GM19438 (cell line): ENCODE data around the gene ADGRG6.

Experiments used
- ATAC-seq: cut with Tn5 transposase; IDR thresholded peaks from one replicate; pipeline ENCODE4 v1.9.1; 2021; ENCODE audit warnings: low read depth; ENCODE audit not compliant: unreplicated experiment

Gene ADGRG6

GRCh38 chr6:142373268-142374090 is 71.7 kb downstream of the ADGRG6 start:
- no peak for ATAC-seq

- ATAC-seq = no peak
These were observed 72.4 kb downstream of the ADGRG6 start for GRCh38 chr6:142374091-142374770.

GRCh38 chr6:142374965-142375733 is 73.3 kb downstream of the ADGRG6 start:
- no peak for ATAC-seq

- ATAC-seq = no peak
These were observed 74.3 kb downstream of the ADGRG6 start for GRCh38 chr6:142376115-142376514.

- no peak for ATAC-seq
These were observed 75.1 kb downstream of the ADGRG6 start for GRCh38 chr6:142376800-142377496.

- ATAC-seq = no peak
These were observed 75.7 kb downstream of the ADGRG6 start for GRCh38 chr6:142377497-142377848.

GRCh38 chr6:142378138-142378875 is 76.5 kb downstream of the ADGRG6 start:
- ATAC-seq = no peak

GRCh38 chr6:142380626-142381025 is 78.8 kb downstream of the ADGRG6 start:
- ATAC-seq = no peak

GRCh38 chr6:142381181-142381580 is 79.4 kb downstream of the ADGRG6 start:
- ATAC-seq = no peak

GRCh38 chr6:142381845-142382378 is 80.1 kb downstream of the ADGRG6 start:
- ATAC-seq = no peak

GRCh38 chr6:142384519-142385254 is 82.9 kb downstream of the ADGRG6 start:
- no peak for ATAC-seq

- no peak for ATAC-seq
These were observed 83.5 kb downstream of the ADGRG6 start for GRCh38 chr6:142385352-142385751.

- ATAC-seq = no peak
These were observed 84.8 kb downstream of the ADGRG6 start for GRCh38 chr6:142386657-142387056.

- ATAC-seq = peak; percentile 56
These were observed 86.4 kb downstream of the ADGRG6 start for GRCh38 chr6:142387997-142388815.

- no peak for ATAC-seq
These were observed 93.5 kb downstream of the ADGRG6 start for GRCh38 chr6:142395266-142395665.

- ATAC-seq = peak; percentile 98
These were observed 94.0 kb downstream of the ADGRG6 start for GRCh38 chr6:142395768-142396231.

GRCh38 chr6:142398353-142398752 is 96.5 kb downstream of the ADGRG6 start:
- ATAC-seq = no peak

GRCh38 chr6:142399739-142400138 is 97.9 kb downstream of the ADGRG6 start:
- ATAC-seq = no peak
